ENCODE measurements around the gene PRR14.
A peak's percentile ranks its signal among the peaks of the same experiment; 100 is the strongest.
"Not testable (repeated sequence)": the region's sequence is repeated elsewhere in the genome, so short reads cannot be mapped to it uniquely, and the experiment has no call there.

PRR14 gene

DNA sequence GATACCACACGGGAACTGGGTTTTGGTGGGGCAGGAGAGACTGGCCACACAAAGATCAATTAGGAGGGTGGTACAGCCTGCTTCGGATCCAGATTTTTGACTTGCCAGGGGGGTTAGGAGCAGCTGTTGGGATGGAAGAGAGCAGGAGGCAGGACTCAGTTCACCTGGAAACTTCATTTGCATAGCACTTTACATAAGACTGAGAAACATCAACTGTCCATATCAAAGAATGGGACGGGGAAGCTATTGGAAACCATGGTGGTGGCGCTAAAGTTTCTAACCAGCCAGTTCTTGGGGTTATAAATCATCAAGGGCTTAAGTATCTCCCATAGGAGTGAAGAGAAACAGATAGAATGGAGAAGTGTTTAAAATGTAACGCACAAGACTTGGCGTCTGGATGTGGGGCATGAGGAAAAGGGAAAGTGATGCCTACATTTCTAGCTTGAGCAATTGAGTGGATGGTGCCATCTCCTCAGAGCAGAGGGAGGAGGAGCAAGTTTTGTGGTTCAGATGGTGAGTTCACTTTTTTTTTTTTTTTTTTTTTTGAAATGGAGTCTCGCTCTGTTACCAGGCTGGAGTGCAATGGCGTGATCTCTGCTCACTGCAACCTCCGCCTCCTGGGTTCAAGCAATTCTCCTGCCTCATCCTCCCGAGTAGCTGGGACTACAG, 41.8 kb downstream of the PRR14 start:
- no peak for DNase-seq (ENCODE audit: low spot score)

DNA sequence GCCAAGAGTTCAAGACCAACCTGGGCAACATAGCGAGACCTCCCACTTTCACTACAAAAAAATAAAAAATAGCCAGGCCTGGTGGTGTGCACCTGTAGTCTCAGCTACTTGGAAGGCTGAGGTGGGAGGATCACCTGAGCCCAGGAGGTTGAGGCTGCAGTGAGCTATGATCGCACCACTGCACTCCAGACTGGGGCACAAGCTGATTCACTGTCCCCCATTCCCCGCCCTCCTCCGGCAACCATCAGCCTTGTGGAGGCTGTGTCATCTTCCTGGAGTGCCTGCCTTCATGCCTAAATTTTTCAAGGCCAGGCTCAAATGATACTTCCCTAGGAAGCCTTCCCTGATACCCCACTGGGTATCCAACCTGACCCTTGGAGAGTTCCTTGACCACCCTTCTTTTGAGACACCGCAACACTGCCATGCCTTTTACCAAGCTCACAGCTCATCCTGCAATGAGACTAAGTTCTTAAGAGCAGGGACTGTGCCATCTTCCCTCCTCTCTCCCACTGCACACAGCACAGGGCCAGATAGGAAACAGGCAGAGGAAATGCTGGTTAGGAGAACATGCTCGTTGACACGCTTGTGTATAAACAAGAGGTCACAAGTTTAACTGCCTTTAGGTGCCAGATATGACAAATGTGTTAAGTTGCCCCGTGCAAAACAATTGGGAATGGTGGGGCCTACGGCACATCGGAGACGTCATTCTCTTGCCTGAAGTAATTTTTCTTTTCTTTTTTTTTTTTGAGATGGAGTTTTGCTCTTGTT, 44.4 kb downstream of the PRR14 start:
- no peak for DNase-seq (ENCODE audit: low spot score)

DNA sequence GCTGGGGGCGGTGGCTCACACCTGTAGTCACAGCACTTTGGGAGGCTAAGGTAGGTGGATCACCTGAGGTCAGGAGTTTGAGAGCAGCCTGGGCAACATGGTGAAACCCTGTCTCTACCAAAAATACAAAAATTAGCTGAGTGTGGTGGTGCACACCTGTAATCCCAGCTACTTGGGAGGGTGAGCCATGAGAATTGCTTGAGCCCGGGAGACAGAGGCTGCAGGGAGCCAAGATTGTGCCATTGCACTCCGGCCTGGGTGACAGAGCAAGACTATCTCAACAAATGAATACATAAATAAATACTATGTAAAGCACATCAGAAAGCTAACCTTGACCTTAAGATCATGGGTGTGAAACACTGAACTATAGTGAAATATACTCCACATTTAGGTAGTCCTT, 45.9 kb downstream of the PRR14 start:
- not testable (repeated sequence) for DNase-seq (ENCODE audit: low spot score)

DNA sequence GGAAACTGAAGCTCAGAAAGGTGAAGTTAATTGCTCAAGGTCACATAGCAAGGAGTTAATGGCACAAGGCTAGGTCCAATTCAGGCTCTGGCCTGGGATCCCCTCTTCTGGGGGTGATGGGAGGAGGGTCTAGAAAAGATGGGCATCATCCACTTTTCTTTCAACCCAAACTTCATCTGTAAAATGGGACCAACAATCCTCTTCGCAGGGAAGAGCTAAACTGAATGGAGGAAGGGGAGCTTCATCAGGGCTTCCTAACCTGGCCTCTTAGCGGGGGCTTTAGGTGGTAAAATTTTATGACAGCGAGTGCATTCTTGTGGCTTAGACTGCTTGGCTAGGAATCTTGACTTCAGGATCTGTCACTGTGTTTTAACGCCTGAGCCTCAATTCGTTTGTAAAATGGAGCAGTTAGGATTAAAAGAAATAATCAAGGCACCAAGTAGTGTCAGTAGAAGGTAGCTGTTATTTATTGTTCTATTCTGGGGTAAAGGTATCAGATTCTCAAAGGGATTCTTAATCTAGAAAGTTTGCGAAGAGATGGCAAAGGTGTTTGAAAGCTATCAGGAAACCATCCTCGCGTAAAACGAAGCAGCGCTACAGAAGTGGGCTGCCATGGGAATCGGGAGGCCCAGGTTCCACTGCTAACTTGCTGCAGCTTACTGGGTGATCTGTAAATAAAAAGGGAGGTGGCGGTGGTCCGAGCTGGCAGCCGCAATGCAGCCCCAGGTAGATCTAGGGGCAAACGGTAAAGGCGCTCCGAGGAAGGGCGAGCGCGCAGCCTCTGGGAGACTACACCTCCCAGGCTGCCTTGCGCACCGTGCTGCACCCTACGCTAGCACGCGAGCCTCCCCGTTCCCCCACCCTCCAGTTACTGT, 46.7 kb downstream of the PRR14 start:
- DNase-seq (ENCODE audit: low spot score), result peak; percentile 96

DNA sequence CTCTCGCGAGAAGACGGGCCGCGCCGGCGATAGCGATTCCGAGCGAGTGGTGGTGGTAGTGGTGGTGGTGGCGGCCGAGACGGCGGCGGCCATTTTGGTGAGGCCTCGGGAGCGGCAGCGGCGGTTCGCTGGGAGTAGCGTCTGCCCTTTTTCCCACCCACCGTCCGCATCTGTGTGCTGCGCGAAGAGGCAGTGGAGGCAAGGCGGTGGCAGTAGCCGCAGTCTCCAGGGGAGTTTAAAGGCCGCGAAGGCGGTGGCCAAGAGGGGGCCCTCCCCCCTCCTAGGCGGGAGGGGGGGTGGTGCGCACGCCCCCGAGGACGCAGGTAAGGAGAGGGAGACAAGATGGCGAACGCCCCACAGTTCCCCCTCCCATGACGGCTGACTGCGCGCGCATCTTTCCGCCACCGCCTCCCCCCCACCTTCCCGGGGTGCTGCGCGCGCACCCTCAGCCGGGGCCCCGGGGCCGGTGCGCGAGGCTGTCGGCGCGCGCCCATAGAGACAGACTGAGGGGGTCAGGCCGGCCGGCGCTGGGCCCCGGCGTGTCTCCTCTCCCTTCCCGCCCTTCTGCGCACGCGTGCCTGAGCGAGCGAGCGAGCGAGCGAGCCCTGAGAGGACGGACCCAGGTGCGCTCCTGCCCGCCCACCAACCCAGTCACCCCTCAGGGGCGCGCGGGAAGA, 47.5 kb downstream of the PRR14 start:
- DNase-seq (ENCODE audit: low spot score), result peak; percentile 87

DNA sequence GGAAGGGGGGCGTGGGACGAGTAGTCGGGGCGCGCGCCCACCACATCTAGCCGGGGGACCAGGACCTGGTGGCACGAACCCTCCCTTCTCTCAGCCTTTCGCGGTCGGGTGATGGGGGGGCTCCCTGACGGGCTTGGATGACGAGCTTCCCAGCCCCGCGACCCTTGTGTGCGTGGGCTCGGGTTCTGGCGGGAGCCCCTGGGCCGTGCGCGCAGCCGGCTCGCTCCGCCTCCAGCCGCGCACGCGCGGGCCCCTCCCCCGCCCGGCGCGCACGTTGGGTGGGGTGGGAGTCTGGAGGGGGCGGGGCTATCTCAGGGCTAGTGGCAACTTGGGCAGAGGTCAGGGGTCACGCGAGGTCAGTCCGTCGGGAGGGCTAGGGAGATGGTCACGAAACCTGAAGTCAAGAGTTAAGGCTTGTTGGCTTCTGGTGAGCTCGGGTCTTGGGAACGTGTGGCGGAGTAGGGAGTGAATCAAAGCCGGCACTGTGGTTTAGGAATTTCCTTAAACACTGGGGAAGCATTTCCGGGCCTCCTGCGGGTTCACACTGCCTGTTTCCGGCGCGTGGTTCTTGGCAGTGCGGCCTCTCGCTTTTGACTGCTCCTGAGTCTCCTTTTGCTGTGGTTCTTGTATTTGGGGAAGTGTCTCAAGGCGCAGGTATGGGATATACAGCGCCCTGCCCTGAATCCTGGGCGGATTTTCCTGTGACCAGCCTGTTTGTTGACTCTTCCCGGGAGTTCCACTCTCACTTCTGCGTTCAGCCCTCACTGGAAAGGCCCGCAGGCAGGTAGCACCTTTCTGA, 48.3 kb downstream of the PRR14 start, which contains the start of gene SRCAP:
Gene SRCAP, plus strand, starts transcription at position 356 of the 799 bp plus-strand sequence. CDS start 1,654 bp downstream, outside the sequence.
- peak; percentile 85 for DNase-seq (ENCODE audit: low spot score)

DNA sequence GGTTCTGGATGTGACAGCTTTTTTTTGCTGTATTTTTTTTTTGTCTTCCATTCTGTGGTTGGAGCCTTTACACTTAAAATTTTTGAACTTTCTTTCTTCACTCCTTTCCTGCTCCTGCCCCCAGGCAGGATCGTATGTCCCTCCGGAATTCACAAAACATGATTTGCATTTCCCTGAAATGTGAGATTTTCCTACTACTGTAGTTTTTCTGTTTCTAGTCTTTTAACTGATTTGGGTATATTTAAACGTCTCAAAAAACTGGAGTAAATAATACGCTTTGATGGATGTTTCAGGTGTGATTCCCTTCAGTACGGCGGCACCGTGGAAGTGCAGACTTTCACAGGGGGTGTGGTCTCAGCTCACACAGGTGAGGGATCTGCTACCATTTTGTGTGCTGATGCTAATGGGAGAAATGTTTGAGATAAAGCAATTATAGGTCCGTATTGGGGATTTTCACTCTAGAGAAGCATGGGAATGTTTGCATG, 48.9 kb downstream of the PRR14 start:
- DNase-seq (ENCODE audit: low spot score), result no peak

DNA sequence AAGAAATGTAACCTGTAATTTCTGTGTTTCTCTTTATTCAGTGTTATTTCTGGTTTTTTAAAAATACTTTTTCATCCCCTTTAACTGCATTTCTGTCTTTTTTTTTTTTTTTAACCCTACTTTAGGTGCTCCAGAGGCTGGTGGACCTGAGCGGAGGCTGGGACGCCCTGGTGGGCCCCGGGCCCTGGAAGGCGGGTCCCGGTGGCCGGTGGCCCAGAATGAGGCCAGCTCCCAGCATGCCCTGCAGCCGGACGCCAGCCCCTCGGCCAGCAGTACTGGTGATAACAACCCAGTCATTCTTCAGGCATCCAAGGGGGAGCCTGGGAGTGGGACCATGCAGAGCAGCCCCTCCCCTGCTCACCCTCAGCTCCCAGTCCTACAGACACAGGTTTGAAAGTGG, 49.7 kb downstream of the PRR14 start:
- DNase-seq (ENCODE audit: low spot score), result no peak

DNA sequence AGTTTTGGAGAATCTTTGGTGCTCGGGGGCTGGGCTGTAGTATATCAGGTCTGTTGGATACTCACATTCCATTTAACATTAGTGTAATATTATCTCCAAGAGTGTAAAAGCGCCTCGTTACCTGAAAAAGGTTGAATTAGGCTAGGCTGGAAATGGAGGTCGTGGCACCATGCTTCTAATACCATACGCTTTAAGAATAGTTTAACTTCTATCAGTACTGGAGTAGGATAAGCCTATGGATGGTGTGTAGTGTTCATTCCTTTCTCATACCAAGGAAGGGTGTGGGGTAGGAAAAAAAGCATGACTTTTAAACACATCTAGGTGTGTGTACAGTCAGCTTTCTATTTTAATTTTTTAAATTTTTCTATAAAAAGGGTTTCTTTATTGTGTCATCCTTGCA, 50.2 kb downstream of the PRR14 start:
- no peak for DNase-seq (ENCODE audit: low spot score)

DNA sequence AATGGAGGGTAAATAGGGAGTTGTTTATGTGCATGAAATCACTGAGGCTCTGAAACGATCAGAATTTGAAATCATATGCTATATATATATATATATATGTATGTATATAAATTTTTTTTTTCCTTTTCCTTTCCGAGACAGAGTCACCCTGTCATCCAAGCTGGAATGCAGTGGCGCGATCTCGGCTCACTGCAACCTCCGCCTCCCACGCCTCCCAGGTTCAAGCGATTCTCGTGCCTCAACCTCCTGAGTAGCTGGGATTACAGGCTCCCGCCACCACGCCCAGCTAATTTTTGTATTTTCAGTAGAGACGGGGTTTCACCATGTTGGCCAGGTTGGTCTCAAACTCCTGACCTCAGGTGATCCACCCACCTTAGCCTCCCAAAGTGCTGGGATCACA, 52.3 kb downstream of the PRR14 start:
- DNase-seq (ENCODE audit: low spot score), result not testable (repeated sequence)

DNA sequence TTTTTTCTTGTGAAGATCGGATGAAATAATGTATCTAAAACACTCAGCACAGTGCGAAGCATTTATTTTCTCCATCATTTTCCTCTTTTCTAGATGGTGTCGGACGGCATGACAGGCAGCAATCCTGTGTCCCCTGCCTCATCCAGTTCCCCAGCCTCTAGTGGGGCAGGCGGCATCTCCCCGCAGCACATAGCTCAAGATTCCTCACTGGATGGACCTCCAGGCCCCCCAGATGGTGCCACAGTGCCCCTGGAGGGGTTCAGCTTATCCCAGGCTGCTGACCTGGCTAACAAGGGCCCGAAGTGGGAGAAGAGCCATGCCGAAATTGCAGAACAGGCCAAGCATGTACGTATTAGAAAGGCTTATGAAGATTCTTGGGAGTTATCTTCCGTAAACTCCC, 53.2 kb downstream of the PRR14 start:
- no peak for DNase-seq (ENCODE audit: low spot score)

Measured in RKO (cell line).